Fibroblast of skin of scalp (primary cell): ENCODE results near the gene SIGLEC8. TPM values are rescaled to one million over a fixed set of nuclear protein-coding genes. Genes with fewer than 3 reads are reported as not detected.
"Not testable (repeated sequence)": the region's sequence is repeated elsewhere in the genome, so short reads cannot be mapped to it uniquely, and the experiment has no call there.

Experiments
- DNase-seq: peaks from one replicate; pipeline ENCODE4 v3.0.0-alpha.2; 2013
- polyA plus RNA-seq, 2 experiments: library from polyadenylated mRNA; unstranded; fragments of 120-200 nt; gene quantifications; one replicate each; pipeline ENCODE4 v1.2.1, GENCODE V29; 2013; ENCODE audit not compliant: insufficient read length in 2 of 2

Gene SIGLEC8
- polyA plus RNA-seq (2013, experiment 1 of 2; ENCODE audit: insufficient read length), result not detected
- not detected for polyA plus RNA-seq (2013, experiment 2 of 2; ENCODE audit: insufficient read length)

- no peak for DNase-seq
Measured at GRCh38 chr19:51458051-51458645, at the start of gene SIGLEC8. Gene SIGLEC8, minus strand, starts transcription at chr19:51458454. Its CDS starts 67 bp downstream, at chr19:51458387.

GRCh38 chr19:51507640-51508058 lies 49.4 kb upstream of the SIGLEC8 start:
- no peak for DNase-seq

GRCh38 chr19:51507192-51507591 lies 48.9 kb upstream of the SIGLEC8 start:
- no peak for DNase-seq

GRCh38 chr19:51505904-51506303 lies 47.6 kb upstream of the SIGLEC8 start:
- no peak for DNase-seq

- DNase-seq, result no peak
Measured at GRCh38 chr19:51503896-51504295, 45.6 kb upstream of the SIGLEC8 start.

GRCh38 chr19:51503286-51503817 lies 45.1 kb upstream of the SIGLEC8 start:
- no peak for DNase-seq

- DNase-seq, result no peak
Measured at GRCh38 chr19:51501594-51502263, 43.5 kb upstream of the SIGLEC8 start, which contains the start of gene SIGLEC12. Gene SIGLEC12, minus strand, starts transcription at chr19:51501800. Its CDS starts 67 bp downstream, at chr19:51501733.

- DNase-seq, result not testable (repeated sequence)
Measured at GRCh38 chr19:51500931-51501330, 42.7 kb upstream of the SIGLEC8 start.

GRCh38 chr19:51497666-51498065 lies 39.4 kb upstream of the SIGLEC8 start:
- no peak for DNase-seq

- DNase-seq, result no peak
Measured at GRCh38 chr19:51493776-51494175, 35.5 kb upstream of the SIGLEC8 start.

GRCh38 chr19:51491586-51491985 lies 33.3 kb upstream of the SIGLEC8 start:
- DNase-seq, result no peak

- no peak for DNase-seq
Measured at GRCh38 chr19:51490676-51491075, 32.4 kb upstream of the SIGLEC8 start.

GRCh38 chr19:51489113-51489512 lies 30.9 kb upstream of the SIGLEC8 start:
- no peak for DNase-seq

GRCh38 chr19:51488491-51488890 lies 30.2 kb upstream of the SIGLEC8 start:
- no peak for DNase-seq

- no peak for DNase-seq
Measured at GRCh38 chr19:51485960-51486660, 27.9 kb upstream of the SIGLEC8 start.

- peak; percentile 5 for DNase-seq
Measured at GRCh38 chr19:51480590-51480989, 22.3 kb upstream of the SIGLEC8 start.

- no peak for DNase-seq
Measured at GRCh38 chr19:51479531-51480331, 21.5 kb upstream of the SIGLEC8 start.

- no peak for DNase-seq
Measured at GRCh38 chr19:51478381-51479234, 20.4 kb upstream of the SIGLEC8 start, which contains the start of gene CEACAM18. Gene CEACAM18, plus strand, starts transcription at chr19:51478539.

- no peak for DNase-seq
Measured at GRCh38 chr19:51477344-51477743, 19.1 kb upstream of the SIGLEC8 start.

- no peak for DNase-seq
Measured at GRCh38 chr19:51476164-51476563, 17.9 kb upstream of the SIGLEC8 start.
